Measurements from ENCODE around the gene ESRP2.

ESRP2 gene

GRCh38 chr16:68188170-68188569 lies 47.8 kb downstream of the ESRP2 start:
- no peak overlapping the region for H3K4me3 ChIP-seq (ENCODE audit: low read depth, low read length)
- no peak for TF ChIP-seq CTCF (IDR thresholded peaks at IDR 0.05; ENCODE audit: insufficient read depth, low read depth, low read length, missing control alignments)
- DNase-seq (ENCODE audit: low read depth): no peak

- no peak for TF ChIP-seq CTCF (IDR thresholded peaks at IDR 0.05; ENCODE audit: insufficient read depth, low read depth, low read length, missing control alignments)
- no peak for DNase-seq (ENCODE audit: low read depth)
- H3K4me3 ChIP-seq (ENCODE audit: low read depth, low read length): no peak overlapping the region
These were observed 48.4 kb downstream of the ESRP2 start for GRCh38 chr16:68187505-68187904.

GRCh38 chr16:68186877-68187276 lies 49.0 kb downstream of the ESRP2 start:
- TF ChIP-seq CTCF (IDR thresholded peaks at IDR 0.05; ENCODE audit: insufficient read depth, low read depth, low read length, missing control alignments): no peak
- H3K4me3 ChIP-seq (ENCODE audit: low read depth, low read length): no peak overlapping the region

GRCh38 chr16:68183046-68183445 lies 52.9 kb downstream of the ESRP2 start:
- TF ChIP-seq CTCF (IDR thresholded peaks at IDR 0.05; ENCODE audit: insufficient read depth, low read depth, low read length, missing control alignments): no peak
- no peak overlapping the region for H3K4me3 ChIP-seq (ENCODE audit: low read depth, low read length)
- no peak for DNase-seq (ENCODE audit: low read depth)

More at GRCh38 chr16:68186877-68187276, 49.0 kb downstream of the ESRP2 start:
- no peak for DNase-seq (ENCODE audit: low read depth)

GRCh38 chr16:68179855-68180254 lies 56.1 kb downstream of the ESRP2 start:
- DNase-seq (ENCODE audit: low read depth): peak; percentile 14
- TF ChIP-seq CTCF (IDR thresholded peaks at IDR 0.05; ENCODE audit: insufficient read depth, low read depth, low read length, missing control alignments): no peak
- no peak overlapping the region for H3K4me3 ChIP-seq (ENCODE audit: low read depth, low read length)

- DNase-seq (ENCODE audit: low read depth): no peak
- no peak overlapping the region for H3K4me3 ChIP-seq (ENCODE audit: low read depth, low read length)
- TF ChIP-seq CTCF (IDR thresholded peaks at IDR 0.05; ENCODE audit: insufficient read depth, low read depth, low read length, missing control alignments): no peak
These were observed 56.6 kb downstream of the ESRP2 start for GRCh38 chr16:68179196-68179795.

All from GM12865 (cell line).